CD4-positive, alpha-beta memory T cell (primary cell): ENCODE measurements around the gene NSG2. TPM values are rescaled to one million over a fixed set of nuclear protein-coding genes. Genes with fewer than 3 reads are reported as not detected.

Source experiments
- CTCF ChIA-PET: fragments of 350-600 bp; sonication (Branson Sonifier 250); formaldehyde crosslinking; loops from one replicate; lab custom pipeline; 2021; ENCODE audit warnings: inconsistent platforms; ENCODE audit not compliant: partially characterized antibody; lab: Charles Lee
- POLR2A ChIA-PET: fragments of 350-600 bp; sonication (Branson Sonifier 250); formaldehyde crosslinking; loops from one replicate; lab custom pipeline; 2021; ENCODE audit not compliant: partially characterized antibody; lab: Charles Lee
- DNase-seq, 5 donors: peaks; one replicate each; pipeline versions ENCODE4 v3.0.0 to v3.0.0-alpha.2; 2020 to 2022; ENCODE audit warnings: mixed read lengths in 1 of 5
- H3K27ac ChIP-seq: one replicate; pipeline ENCODE4 v1.7.0; 2013; ENCODE audit warnings: low read depth, low read length
- H3K27me3 ChIP-seq: 2 replicates; pipeline ENCODE4 v1.7.0; 2013; ENCODE audit warnings: mild to moderate bottlenecking, low read length, moderate library complexity; ENCODE audit not compliant: insufficient read depth
- H3K36me3 ChIP-seq: 2 replicates; pipeline ENCODE4 v1.7.0; 2013; ENCODE audit warnings: mild to moderate bottlenecking, low read length, moderate library complexity; ENCODE audit not compliant: insufficient read depth
- H3K4me1 ChIP-seq: 2 replicates; pipeline ENCODE4 v1.7.0; 2013; ENCODE audit warnings: mild to moderate bottlenecking, low read length, moderate library complexity; ENCODE audit not compliant: insufficient read depth
- H3K4me3 ChIP-seq, 2 donors: one replicate each; pipeline ENCODE4 v1.7.0; 2013; ENCODE audit warnings: low read length in 2 of 2, mild to moderate bottlenecking in 1 of 2
- H3K9me3 ChIP-seq, 2 donors: one replicate each; pipeline ENCODE4 v1.7.0; 2013; ENCODE audit warnings: low read length in 2 of 2, control low read depth in 1 of 2; ENCODE audit not compliant: control insufficient read depth in 1 of 2
- H3K27ac Mint-ChIP-seq, 7 donors: one replicate each; pipeline ENCODE4 v1.8.0; 2020 to 2021; ENCODE audit warnings: mixed read lengths in 7 of 7, mild to moderate bottlenecking in 6 of 7, inconsistent platforms in 3 of 7, moderate library complexity in 3 of 7
- H3K27me3 Mint-ChIP-seq, 2 donors: one replicate each; pipeline ENCODE4 v1.8.0; 2020 to 2021; ENCODE audit warnings: mixed read lengths in 2 of 2
- H3K36me3 Mint-ChIP-seq, 2 donors: one replicate each; pipeline ENCODE4 v1.8.0; 2020 to 2021; ENCODE audit warnings: mixed read lengths in 2 of 2, inconsistent platforms in 1 of 2, mild to moderate bottlenecking in 1 of 2
- H3K4me1 Mint-ChIP-seq, 4 donors: one replicate each; pipeline ENCODE4 v1.8.0; 2020 to 2021; ENCODE audit warnings: mixed read lengths in 4 of 4, mild to moderate bottlenecking in 1 of 4
- H3K4me3 Mint-ChIP-seq, 8 donors: one replicate each; pipeline ENCODE4 v1.8.0; 2020 to 2021; ENCODE audit warnings: mixed read lengths in 8 of 8, mild to moderate bottlenecking in 7 of 8, moderate library complexity in 6 of 8, inconsistent platforms in 3 of 8
- H3K9me3 Mint-ChIP-seq, 8 donors: one replicate each; pipeline ENCODE4 v1.8.0; 2020 to 2021; ENCODE audit warnings: mixed read lengths in 8 of 8, mild to moderate bottlenecking in 5 of 8, inconsistent platforms in 3 of 8, moderate library complexity in 1 of 8
- intact Hi-C: fragments of 100-400 bp; cut with micrococcal nuclease; formaldehyde crosslinking; loops from one replicate; pipeline ENCODE4 v1.15.1; 2023
- polyA plus RNA-seq, 2 donors: library from polyadenylated mRNA; unstranded; fragments of 300-500 nt; fragmentation: Illumina TruSeq; gene quantifications; one replicate each; pipeline ENCODE4 v1.2.3, GENCODE V29; 2021
- total RNA-seq, 2 experiments: library from RNA; stranded (reverse); gene quantifications; one replicate each; pipeline ENCODE4 v1.2.3, GENCODE V29; 2021

The NSG2 gene
- total RNA-seq (not detected), polyA plus RNA-seq (not detected)

GRCh38 chr5:174045470-174046025 lies at the start of gene NSG2:
NSG2 (plus strand) TSS chr5:174045706; CDS start chr5:174046756, 1,050 bp downstream.
- no peaks in the 10 kb centered on the region for H3K4me1 ChIP-seq
- H3K4me3 Mint-ChIP-seq, result no peak within 1 kb of the TSS
- H3K36me3 ChIP-seq, result no peaks in the 10 kb centered on the region
- intact Hi-C loops, result no loop called here
- POLR2A ChIA-PET, result no interaction called here
- H3K9me3 ChIP-seq, result no peaks in the 10 kb centered on the region
- CTCF ChIA-PET, result interaction anchor here (0.6 kb wide), 1 partner anchor 261 kb away, joined by 4 read pairs; no protein-coding TSS in a partner anchor
- peak in 1 of 5 donors; percentile 3 for DNase-seq
- H3K27me3 ChIP-seq, result no peaks in the 10 kb centered on the region
- peaks cover 14 to 24% of the 10 kb centered on the region in 2 donors for H3K27me3 Mint-ChIP-seq
- H3K27ac Mint-ChIP-seq, result no peak within 1 kb of the TSS
- H3K36me3 Mint-ChIP-seq, result no peaks in the 10 kb centered on the region
- H3K9me3 Mint-ChIP-seq, result peaks cover 0 to 4% (median 0%) of the 10 kb centered on the region in 8 donors
- H3K27ac ChIP-seq, result no peak within 1 kb of the TSS
- H3K4me3 ChIP-seq, result no peak within 1 kb of the TSS
- H3K4me1 Mint-ChIP-seq, result no peaks in the 10 kb centered on the region

- no peak overlapping the region for H3K27ac ChIP-seq
- Mint-ChIP-seq H3K9me3 (no peaks in the 10 kb centered on the region), H3K36me3 (no peaks in the 10 kb centered on the region), H3K27ac (no peak overlapping the region), H3K4me1 (no peaks in the 10 kb centered on the region), H3K27me3 (peaks cover 20 to 26% of the 10 kb centered on the region in 2 donors), H3K4me3 (no peak overlapping the region)
- no peak for DNase-seq
- H3K4me1 ChIP-seq, result no peaks in the 10 kb centered on the region
- CTCF ChIA-PET, result no interaction called here
- intact Hi-C loops, result no loop called here
- H3K4me3 ChIP-seq, result no peak overlapping the region
- H3K9me3 ChIP-seq, result no peaks in the 10 kb centered on the region
- POLR2A ChIA-PET, result no interaction called here
- H3K27me3 ChIP-seq, result no peaks in the 10 kb centered on the region
- no peaks in the 10 kb centered on the region for H3K36me3 ChIP-seq
Measured at GRCh38 chr5:173997331-173997730, 48.2 kb upstream of the NSG2 start.

GRCh38 chr5:173998531-173998930 lies 47.0 kb upstream of the NSG2 start:
- Mint-ChIP-seq H3K4me1 (no peaks in the 10 kb centered on the region), H3K36me3 (no peaks in the 10 kb centered on the region), H3K27ac (no peak overlapping the region), H3K27me3 (peaks cover 25 to 26% of the 10 kb centered on the region in 2 donors), H3K9me3 (peaks cover 0 to 1% (median 0%) of the 10 kb centered on the region in 8 donors), H3K4me3 (no peak overlapping the region)
- Histone ChIP-seq H3K4me1 (no peaks in the 10 kb centered on the region), H3K9me3 (no peaks in the 10 kb centered on the region), H3K27ac (no peak overlapping the region), H3K4me3 (no peak overlapping the region), H3K36me3 (no peaks in the 10 kb centered on the region), H3K27me3 (no peaks in the 10 kb centered on the region)
- no peak for DNase-seq
- CTCF ChIA-PET, result no interaction called here
- intact Hi-C loops, result no loop called here
- POLR2A ChIA-PET, result no interaction called here

GRCh38 chr5:174000076-174000475 lies 45.4 kb upstream of the NSG2 start:
- Histone ChIP-seq H3K27ac (no peak overlapping the region), H3K4me1 (no peaks in the 10 kb centered on the region), H3K36me3 (no peaks in the 10 kb centered on the region), H3K4me3 (no peak overlapping the region), H3K9me3 (no peaks in the 10 kb centered on the region), H3K27me3 (no peaks in the 10 kb centered on the region)
- Mint-ChIP-seq H3K27me3 (peaks cover 21 to 22% of the 10 kb centered on the region in 2 donors), H3K27ac (no peak overlapping the region), H3K4me1 (no peaks in the 10 kb centered on the region), H3K9me3 (peaks cover 0 to 1% (median 0%) of the 10 kb centered on the region in 8 donors), H3K36me3 (no peaks in the 10 kb centered on the region), H3K4me3 (no peak overlapping the region)
- intact Hi-C loops, result no loop called here
- no peak for DNase-seq
- CTCF ChIA-PET, result no interaction called here
- POLR2A ChIA-PET, result no interaction called here

GRCh38 chr5:174003795-174004194 lies 41.7 kb upstream of the NSG2 start:
- Histone ChIP-seq H3K4me3 (no peak overlapping the region), H3K36me3 (no peaks in the 10 kb centered on the region), H3K4me1 (no peaks in the 10 kb centered on the region), H3K9me3 (no peaks in the 10 kb centered on the region), H3K27me3 (no peaks in the 10 kb centered on the region), H3K27ac (no peak overlapping the region)
- Mint-ChIP-seq H3K27me3 (peaks cover 5 to 13% of the 10 kb centered on the region in 2 donors), H3K9me3 (peaks cover 0 to 3% (median 0%) of the 10 kb centered on the region in 8 donors), H3K4me3 (no peak overlapping the region), H3K36me3 (no peaks in the 10 kb centered on the region), H3K4me1 (no peaks in the 10 kb centered on the region), H3K27ac (no peak overlapping the region)
- DNase-seq, result no peak
- intact Hi-C loops, result no loop called here
- POLR2A ChIA-PET, result no interaction called here
- CTCF ChIA-PET, result no interaction called here

- Histone ChIP-seq H3K27ac (no peak overlapping the region), H3K36me3 (no peaks in the 10 kb centered on the region), H3K27me3 (no peaks in the 10 kb centered on the region), H3K9me3 (no peaks in the 10 kb centered on the region), H3K4me3 (no peak overlapping the region), H3K4me1 (no peaks in the 10 kb centered on the region)
- Mint-ChIP-seq H3K27ac (no peak overlapping the region), H3K36me3 (no peaks in the 10 kb centered on the region), H3K9me3 (peaks cover 0 to 3% (median 0%) of the 10 kb centered on the region in 8 donors), H3K27me3 (peaks cover 5 to 6% of the 10 kb centered on the region in 2 donors), H3K4me1 (no peaks in the 10 kb centered on the region), H3K4me3 (no peak overlapping the region)
- intact Hi-C loops, result no loop called here
- ChIA-PET CTCF (no interaction called here), POLR2A (no interaction called here)
- no peak for DNase-seq
Measured at GRCh38 chr5:174008922-174009321, 36.6 kb upstream of the NSG2 start.

- no peak overlapping the region for H3K4me3 ChIP-seq
- H3K9me3 ChIP-seq, result no peaks in the 10 kb centered on the region
- H3K4me3 Mint-ChIP-seq, result no peak overlapping the region
- H3K4me1 Mint-ChIP-seq, result no peaks in the 10 kb centered on the region
- ChIA-PET CTCF (interaction anchor here (0.7 kb wide), 1 partner anchor 784 kb away, joined by 3 read pairs; no protein-coding TSS in a partner anchor), POLR2A (no interaction called here)
- H3K27ac Mint-ChIP-seq, result peak overlapping the region in 1 of 7 donors; percentile 52
- H3K27me3 Mint-ChIP-seq, result peaks cover 4 to 6% of the 10 kb centered on the region in 2 donors
- no peaks in the 10 kb centered on the region for H3K27me3 ChIP-seq
- intact Hi-C loops, result no loop called here
- no peaks in the 10 kb centered on the region for H3K36me3 Mint-ChIP-seq
- H3K27ac ChIP-seq, result no peak overlapping the region
- H3K9me3 Mint-ChIP-seq, result peaks cover 0 to 5% (median 0%) of the 10 kb centered on the region in 8 donors
- H3K4me1 ChIP-seq, result no peaks in the 10 kb centered on the region
- no peak for DNase-seq
- no peaks in the 10 kb centered on the region for H3K36me3 ChIP-seq
Measured at GRCh38 chr5:174010365-174010764, 35.1 kb upstream of the NSG2 start.
